GM10248 (cell line): ENCODE measurements around the gene MDC1.
"Not testable (repeated sequence)": the region's sequence is repeated elsewhere in the genome, so short reads cannot be mapped to it uniquely, and the experiment has no call there.

Experiments used
- CTCF ChIA-PET: fragments of 300-600 bp; sonication (Branson Sonifier 250); formaldehyde crosslinking; extraction: SDS; loops from one replicate; lab custom pipeline; 2021; ENCODE audit warnings: antibody characterized with exemption; lab: Yijun Ruan, JAX
- POLR2A ChIA-PET: fragments of 350-650 bp; sonication (Branson Sonifier 250); formaldehyde crosslinking; extraction: SDS; loops from one replicate; lab custom pipeline; 2020; ENCODE audit warnings: antibody characterized with exemption; lab: Yijun Ruan, JAX
- DNase-seq: peaks from one replicate; pipeline ENCODE4 v3.0.0; 2012; ENCODE audit errors: extremely low spot score
- TF ChIP-seq, protein P1 (sequence below): IDR thresholded peaks from 2 replicates; pipeline ENCODE4 v1.5.1; 2012; ENCODE audit warnings: mild to moderate bottlenecking, low read depth; ENCODE audit errors: extremely low read depth, missing control alignments, control extremely low read depth

MDC1 gene

DNA sequence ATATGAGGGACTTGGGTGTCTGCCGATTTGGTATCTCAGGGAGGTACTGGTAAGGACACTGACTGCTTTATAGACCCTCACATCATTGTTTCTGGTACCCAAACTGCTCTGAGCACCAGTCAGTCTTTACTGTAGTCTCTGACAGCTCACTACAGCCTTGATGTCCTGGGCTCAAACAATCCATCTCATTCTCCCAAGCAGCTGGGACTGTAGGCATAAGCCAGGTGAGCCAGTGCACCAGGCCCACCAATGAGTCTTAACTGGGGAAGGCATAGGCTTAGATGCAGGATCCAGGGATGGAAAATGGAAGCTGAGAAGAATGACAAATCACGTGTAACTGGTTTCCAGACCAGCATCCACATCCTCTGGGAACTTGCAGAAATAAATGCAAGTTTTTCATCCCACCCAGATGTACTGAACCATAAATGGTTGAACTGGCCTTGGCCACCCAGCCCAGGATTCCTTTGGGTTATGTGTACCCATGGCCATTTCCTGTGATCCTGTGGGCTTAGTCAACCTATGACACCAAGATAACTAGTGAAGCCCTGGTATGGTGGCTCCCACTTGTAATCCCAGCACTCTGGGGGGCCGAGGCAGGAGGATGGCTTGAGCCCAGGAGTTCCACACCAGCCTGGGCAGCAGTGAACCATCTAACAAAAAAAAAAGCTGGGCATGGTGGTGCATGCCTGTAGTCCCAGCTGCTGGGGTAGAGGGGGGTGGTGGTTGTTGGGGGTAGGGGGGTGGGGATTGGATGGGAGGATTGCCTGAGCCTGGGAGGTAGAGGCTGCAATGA is 8.8 kb upstream of the MDC1 start:
- ChIA-PET POLR2A (interaction anchor here (0.9 kb wide), 1 partner anchor 47 kb away, joined by 4 read pairs; no protein-coding TSS in a partner anchor), CTCF (interaction anchor here (1.5 to 30.8 kb wide), 3 partner anchors 8 to 49 kb away, joined by 4 to 776 read pairs (median 131); partner anchors contain the start of gene DHX16)
- no peak for DNase-seq
- TF ChIP-seq, protein P1, sequence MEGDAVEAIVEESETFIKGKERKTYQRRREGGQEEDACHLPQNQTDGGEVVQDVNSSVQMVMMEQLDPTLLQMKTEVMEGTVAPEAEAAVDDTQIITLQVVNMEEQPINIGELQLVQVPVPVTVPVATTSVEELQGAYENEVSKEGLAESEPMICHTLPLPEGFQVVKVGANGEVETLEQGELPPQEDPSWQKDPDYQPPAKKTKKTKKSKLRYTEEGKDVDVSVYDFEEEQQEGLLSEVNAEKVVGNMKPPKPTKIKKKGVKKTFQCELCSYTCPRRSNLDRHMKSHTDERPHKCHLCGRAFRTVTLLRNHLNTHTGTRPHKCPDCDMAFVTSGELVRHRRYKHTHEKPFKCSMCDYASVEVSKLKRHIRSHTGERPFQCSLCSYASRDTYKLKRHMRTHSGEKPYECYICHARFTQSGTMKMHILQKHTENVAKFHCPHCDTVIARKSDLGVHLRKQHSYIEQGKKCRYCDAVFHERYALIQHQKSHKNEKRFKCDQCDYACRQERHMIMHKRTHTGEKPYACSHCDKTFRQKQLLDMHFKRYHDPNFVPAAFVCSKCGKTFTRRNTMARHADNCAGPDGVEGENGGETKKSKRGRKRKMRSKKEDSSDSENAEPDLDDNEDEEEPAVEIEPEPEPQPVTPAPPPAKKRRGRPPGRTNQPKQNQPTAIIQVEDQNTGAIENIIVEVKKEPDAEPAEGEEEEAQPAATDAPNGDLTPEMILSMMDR: no peak

DNA sequence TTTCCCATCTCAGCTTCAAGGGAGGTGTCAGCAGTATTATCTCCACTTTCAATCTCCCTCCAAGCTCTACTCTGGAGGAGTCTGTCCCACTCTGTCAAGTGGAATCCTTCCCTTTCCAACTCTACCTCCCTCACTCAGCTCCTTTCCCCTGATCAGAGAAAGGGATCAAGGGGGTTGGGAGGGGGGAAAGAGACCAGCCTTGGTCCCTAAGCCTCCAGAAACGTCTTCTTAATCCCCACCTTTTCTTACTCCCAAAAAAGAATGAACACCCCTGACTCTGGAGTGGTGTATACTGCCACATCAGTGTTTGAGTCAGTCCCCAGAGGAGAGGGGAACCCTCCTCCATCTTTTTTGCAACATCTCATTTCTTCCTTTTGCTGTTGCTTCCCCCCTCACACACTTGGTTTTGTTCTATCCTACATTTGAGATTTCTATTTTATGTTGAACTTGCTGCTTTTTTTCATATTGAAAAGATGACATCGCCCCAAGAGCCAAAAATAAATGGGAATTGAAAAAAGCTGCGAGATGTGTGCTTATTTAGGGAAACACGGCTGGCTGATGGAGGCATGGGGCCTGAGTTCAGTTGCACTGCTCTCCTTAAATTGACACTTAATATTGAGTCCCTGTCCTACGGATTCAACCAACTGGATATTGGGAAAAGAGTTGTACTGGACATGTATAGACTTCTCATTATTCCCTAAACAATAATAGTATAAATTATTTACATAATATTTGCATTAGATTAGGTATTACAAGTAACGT is 8.0 kb upstream of the MDC1 start:
- ChIA-PET POLR2A (interaction anchor here (0.9 kb wide), 1 partner anchor 46 kb away, joined by 4 read pairs; no protein-coding TSS in a partner anchor), CTCF (interaction anchor here (1.0 to 30.8 kb wide), 4 partner anchors 9 to 154 kb away, joined by 3 to 776 read pairs (median 67); partner anchors contain the start of genes DHX16 and MRPS18B)
- TF ChIP-seq, protein P1: no peak
- no peak for DNase-seq

DNA sequence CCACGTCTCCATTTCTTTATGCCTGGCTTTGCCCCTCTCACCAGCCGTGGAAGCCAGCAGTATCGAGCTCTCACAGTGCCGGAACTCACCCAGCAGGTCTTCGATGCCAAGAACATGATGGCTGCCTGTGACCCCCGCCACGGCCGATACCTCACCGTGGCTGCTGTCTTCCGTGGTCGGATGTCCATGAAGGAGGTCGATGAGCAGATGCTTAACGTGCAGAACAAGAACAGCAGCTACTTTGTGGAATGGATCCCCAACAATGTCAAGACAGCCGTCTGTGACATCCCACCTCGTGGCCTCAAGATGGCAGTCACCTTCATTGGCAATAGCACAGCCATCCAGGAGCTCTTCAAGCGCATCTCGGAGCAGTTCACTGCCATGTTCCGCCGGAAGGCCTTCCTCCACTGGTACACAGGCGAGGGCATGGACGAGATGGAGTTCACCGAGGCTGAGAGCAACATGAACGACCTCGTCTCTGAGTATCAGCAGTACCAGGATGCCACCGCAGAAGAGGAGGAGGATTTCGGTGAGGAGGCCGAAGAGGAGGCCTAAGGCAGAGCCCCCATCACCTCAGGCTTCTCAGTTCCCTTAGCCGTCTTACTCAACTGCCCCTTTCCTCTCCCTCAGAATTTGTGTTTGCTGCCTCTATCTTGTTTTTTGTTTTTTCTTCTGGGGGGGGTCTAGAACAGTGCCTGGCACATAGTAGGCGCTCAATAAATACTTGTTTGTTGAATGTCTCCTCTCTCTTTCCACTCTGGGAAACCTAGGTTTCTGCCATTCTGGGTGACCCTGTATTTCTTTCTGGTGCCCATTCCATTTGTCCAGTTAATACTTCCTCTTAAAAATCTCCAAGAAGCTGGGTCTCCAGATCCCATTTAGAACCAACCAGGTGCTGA is 7.0 kb upstream of the MDC1 start:
- CTCF ChIA-PET: interaction anchor here (1.0 to 30.8 kb wide), 9 partner anchors 10 to 155 kb away, joined by 3 to 776 read pairs (median 14); partner anchors contain the start of genes DHX16, MRPS18B and NRM
- POLR2A ChIA-PET: interaction anchor here (1.2 to 3.8 kb wide), 2 partner anchors 43 to 110 kb away, joined by 3 to 22 read pairs; no protein-coding TSS in a partner anchor
- not testable (repeated sequence) for DNase-seq

DNA sequence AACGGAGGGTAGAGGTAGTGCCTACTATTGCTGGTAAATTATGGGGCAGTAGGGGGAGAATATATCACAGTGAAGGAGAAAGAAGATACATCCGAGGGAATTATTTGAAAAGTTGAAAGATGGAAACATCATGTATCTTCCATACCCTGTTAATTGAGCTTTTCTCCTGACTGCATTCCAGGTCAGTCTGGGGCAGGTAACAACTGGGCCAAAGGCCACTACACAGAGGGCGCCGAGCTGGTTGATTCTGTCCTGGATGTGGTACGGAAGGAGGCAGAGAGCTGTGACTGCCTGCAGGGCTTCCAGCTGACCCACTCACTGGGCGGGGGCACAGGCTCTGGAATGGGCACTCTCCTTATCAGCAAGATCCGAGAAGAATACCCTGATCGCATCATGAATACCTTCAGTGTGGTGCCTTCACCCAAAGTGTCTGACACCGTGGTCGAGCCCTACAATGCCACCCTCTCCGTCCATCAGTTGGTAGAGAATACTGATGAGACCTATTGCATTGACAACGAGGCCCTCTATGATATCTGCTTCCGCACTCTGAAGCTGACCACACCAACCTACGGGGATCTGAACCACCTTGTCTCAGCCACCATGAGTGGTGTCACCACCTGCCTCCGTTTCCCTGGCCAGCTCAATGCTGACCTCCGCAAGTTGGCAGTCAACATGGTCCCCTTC is 6.2 kb upstream of the MDC1 start:
- not testable (repeated sequence) for DNase-seq
- CTCF ChIA-PET: interaction anchor here (1.1 to 30.8 kb wide), 29 partner anchors 11 to 364 kb away, joined by 3 to 776 read pairs (median 6); partner anchors contain the start of genes ATAT1, DHX16, FLOT1 and MRPS18B
- POLR2A ChIA-PET: interaction anchor here (1.2 to 3.8 kb wide), 2 partner anchors 43 to 109 kb away, joined by 3 to 22 read pairs; no protein-coding TSS in a partner anchor

DNA sequence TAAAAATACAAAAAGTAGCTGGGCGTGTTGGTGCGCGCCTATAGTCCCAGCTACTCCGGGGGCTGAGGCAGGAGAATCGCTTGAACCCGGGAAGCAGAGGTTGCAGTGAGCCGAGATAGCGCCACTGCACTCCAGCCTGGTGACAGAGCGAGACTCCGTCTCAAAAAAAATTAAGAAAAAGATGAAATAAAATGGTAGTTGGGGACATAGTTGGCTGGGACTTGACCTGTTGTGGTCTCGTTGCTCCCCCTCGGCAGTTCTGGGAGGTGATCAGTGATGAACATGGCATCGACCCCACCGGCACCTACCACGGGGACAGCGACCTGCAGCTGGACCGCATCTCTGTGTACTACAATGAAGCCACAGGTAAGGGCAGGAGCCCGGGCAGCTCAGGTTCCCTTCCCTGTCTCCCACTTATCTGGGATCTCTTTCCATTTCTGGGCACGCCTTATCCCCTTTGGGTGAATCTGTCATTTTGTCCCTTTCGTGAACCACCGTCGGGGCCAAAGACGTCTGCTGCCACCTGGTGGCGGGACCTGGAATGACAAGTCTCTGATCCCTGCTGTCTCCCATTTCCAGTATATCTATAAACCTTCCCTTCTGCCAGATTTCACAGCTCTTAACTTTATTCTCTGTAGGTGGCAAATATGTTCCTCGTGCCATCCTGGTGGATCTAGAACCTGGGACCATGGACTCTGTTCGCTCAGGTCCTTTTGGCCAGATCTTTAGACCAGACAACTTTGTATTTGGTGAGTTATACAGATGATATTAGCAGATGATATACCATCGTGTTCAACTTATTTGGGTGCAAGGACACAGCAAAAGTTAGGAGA is 5.4 kb upstream of the MDC1 start:
- POLR2A ChIA-PET: interaction anchor here (1.2 to 3.8 kb wide), 3 partner anchors 42 to 108 kb away, joined by 3 to 22 read pairs (median 5); no protein-coding TSS in a partner anchor
- DNase-seq: peak; percentile 66
- TF ChIP-seq, protein P1: peak; percentile 94
- CTCF ChIA-PET: interaction anchor here (0.9 to 30.8 kb wide), 41 partner anchors 11 to 365 kb away, joined by 3 to 776 read pairs (median 6); partner anchors contain the start of genes ATAT1, DHX16, FLOT1 and MRPS18B

DNA sequence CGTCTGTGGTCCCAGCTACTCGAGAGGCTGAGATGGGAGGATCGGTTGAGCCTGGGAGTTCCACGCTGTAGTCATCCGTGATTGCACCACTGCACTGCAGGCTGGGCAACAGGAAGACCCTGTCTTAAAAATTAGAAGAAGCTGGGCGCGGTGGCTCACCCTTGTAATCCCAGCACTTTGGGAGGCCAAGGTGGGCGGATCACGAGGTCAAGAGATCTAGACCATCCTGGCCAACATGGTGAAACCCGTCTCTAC is 4.9 kb upstream of the MDC1 start:
- not testable (repeated sequence) for DNase-seq
- CTCF ChIA-PET: interaction anchor here (0.9 to 30.8 kb wide), 39 partner anchors 10 to 365 kb away, joined by 3 to 776 read pairs (median 6); partner anchors contain the start of genes ATAT1, DHX16, FLOT1 and MRPS18B
- POLR2A ChIA-PET: interaction anchor here (0.6 to 3.8 kb wide), 3 partner anchors 43 to 340 kb away, joined by 5 to 22 read pairs (median 5); no protein-coding TSS in a partner anchor
